ENCODE data around the gene TP53AIP1. TPM values are rescaled to one million over a fixed set of nuclear protein-coding genes. Genes with fewer than 3 reads are reported as not detected.

The TP53AIP1 gene
- total RNA-seq, 2 donors from 2014 or later = not detected

- H3K36me3 Mint-ChIP-seq = peaks cover 8% of the 10 kb centered on the region
Measured at GRCh38 chr11:128915149-128915521, 27.5 kb downstream of the TP53AIP1 start.

GRCh38 chr11:128914216-128915148 lies 28.2 kb downstream of the TP53AIP1 start:
- Mint-ChIP-seq H3K4me3 (no peak overlapping the region), H3K4me1 (ENCODE audit: low read depth in 2 of 2) (peaks cover 18 to 29% of the 10 kb centered on the region in 2 donors), H3K27ac (no peak overlapping the region), H3K9me3 (no peaks in the 10 kb centered on the region), H3K36me3 (peaks cover 8% of the 10 kb centered on the region), H3K27me3 (peaks cover 32 to 35% of the 10 kb centered on the region in 2 donors)
- DNase-seq (ENCODE audit: low spot score) = peak; percentile 54
- no peak for ATAC-seq

More at GRCh38 chr11:128915149-128915521, 27.5 kb downstream of the TP53AIP1 start:
- no peak overlapping the region for H3K27ac Mint-ChIP-seq
- peak; percentile 13 for DNase-seq (ENCODE audit: low spot score)
- H3K9me3 Mint-ChIP-seq = no peaks in the 10 kb centered on the region
- peaks cover 18 to 29% of the 10 kb centered on the region in 2 donors for H3K4me1 Mint-ChIP-seq (ENCODE audit: low read depth in 2 of 2)
- H3K4me3 Mint-ChIP-seq = no peak overlapping the region
- no peak for ATAC-seq
- H3K27me3 Mint-ChIP-seq = peaks cover 30 to 32% of the 10 kb centered on the region in 2 donors

- peak; percentile 54 for DNase-seq (ENCODE audit: low spot score)
- Mint-ChIP-seq H3K27me3 (peaks cover 34 to 41% of the 10 kb centered on the region in 2 donors), H3K4me1 (ENCODE audit: low read depth in 2 of 2) (peaks cover 14 to 24% of the 10 kb centered on the region in 2 donors), H3K27ac (no peak overlapping the region), H3K9me3 (no peaks in the 10 kb centered on the region), H3K36me3 (peaks cover 8% of the 10 kb centered on the region), H3K4me3 (no peak overlapping the region)
- ATAC-seq = no peak
Measured at GRCh38 chr11:128913806-128914205, 28.9 kb downstream of the TP53AIP1 start.

- peaks cover 8% of the 10 kb centered on the region for H3K36me3 Mint-ChIP-seq
Measured at GRCh38 chr11:128911701-128912100, 31.0 kb downstream of the TP53AIP1 start.

GRCh38 chr11:128911239-128911638 lies 31.4 kb downstream of the TP53AIP1 start:
- H3K4me1 Mint-ChIP-seq (ENCODE audit: low read depth in 2 of 2) = peaks cover under 1 to 8% of the 10 kb centered on the region in 2 donors
- no peak overlapping the region for H3K27ac Mint-ChIP-seq
- H3K4me3 Mint-ChIP-seq = no peak overlapping the region
- H3K36me3 Mint-ChIP-seq = peaks cover 8% of the 10 kb centered on the region
- DNase-seq (ENCODE audit: low spot score) (peak; percentile 37), ATAC-seq (no peak)
- no peaks in the 10 kb centered on the region for H3K9me3 Mint-ChIP-seq
- H3K27me3 Mint-ChIP-seq = peaks cover 37 to 47% of the 10 kb centered on the region in 2 donors

More at GRCh38 chr11:128911701-128912100, 31.0 kb downstream of the TP53AIP1 start:
- Mint-ChIP-seq H3K4me1 (ENCODE audit: low read depth in 2 of 2) (peaks cover 0 to 6% of the 10 kb centered on the region in 2 donors), H3K27ac (no peak overlapping the region), H3K9me3 (no peaks in the 10 kb centered on the region), H3K4me3 (no peak overlapping the region), H3K27me3 (peaks cover 35 to 46% of the 10 kb centered on the region in 2 donors)
- DNase-seq (ENCODE audit: low spot score) (no peak), ATAC-seq (no peak)

- peaks cover 2% of the 10 kb centered on the region for H3K36me3 Mint-ChIP-seq
- peaks cover 6 to 8% of the 10 kb centered on the region in 2 donors for H3K4me1 Mint-ChIP-seq (ENCODE audit: low read depth in 2 of 2)
- ATAC-seq (no peak), DNase-seq (ENCODE audit: low spot score) (no peak)
- H3K4me3 Mint-ChIP-seq = no peak overlapping the region
- H3K27me3 Mint-ChIP-seq = peaks cover 34 to 46% of the 10 kb centered on the region in 2 donors
- no peaks in the 10 kb centered on the region for H3K9me3 Mint-ChIP-seq
- no peak overlapping the region for H3K27ac Mint-ChIP-seq
Measured at GRCh38 chr11:128910576-128910975, 32.1 kb downstream of the TP53AIP1 start.

GRCh38 chr11:128909438-128910125 lies 33.1 kb downstream of the TP53AIP1 start:
- Mint-ChIP-seq H3K4me3 (no peak overlapping the region), H3K9me3 (no peaks in the 10 kb centered on the region), H3K36me3 (no peaks in the 10 kb centered on the region), H3K27me3 (peaks cover 29 to 39% of the 10 kb centered on the region in 2 donors), H3K27ac (no peak overlapping the region), H3K4me1 (ENCODE audit: low read depth in 2 of 2) (peaks cover 7% of the 10 kb centered on the region in 2 donors)
- DNase-seq (ENCODE audit: low spot score) (peak; percentile 32), ATAC-seq (no peak)

- Mint-ChIP-seq H3K27me3 (peaks cover 36 to 46% of the 10 kb centered on the region in 2 donors), H3K9me3 (no peaks in the 10 kb centered on the region), H3K4me1 (ENCODE audit: low read depth in 2 of 2) (peaks cover 14% of the 10 kb centered on the region in 2 donors), H3K36me3 (no peaks in the 10 kb centered on the region), H3K27ac (no peak overlapping the region), H3K4me3 (no peak overlapping the region)
- ATAC-seq (no peak), DNase-seq (ENCODE audit: low spot score) (peak; percentile 38)
Measured at GRCh38 chr11:128908391-128909246, 34.1 kb downstream of the TP53AIP1 start.

- no peak overlapping the region for H3K4me3 Mint-ChIP-seq
Measured at GRCh38 chr11:128907585-128907984, 35.1 kb downstream of the TP53AIP1 start.

GRCh38 chr11:128906185-128907050 lies 36.3 kb downstream of the TP53AIP1 start:
- no peak for ATAC-seq
- Mint-ChIP-seq H3K4me1 (ENCODE audit: low read depth in 2 of 2) (peaks cover 14 to 17% of the 10 kb centered on the region in 2 donors), H3K27ac (no peak overlapping the region), H3K4me3 (peak overlapping the region; percentile 74), H3K36me3 (no peaks in the 10 kb centered on the region), H3K9me3 (no peaks in the 10 kb centered on the region), H3K27me3 (peaks cover 41 to 43% of the 10 kb centered on the region in 2 donors)
- no peak for DNase-seq (ENCODE audit: low spot score)

More at GRCh38 chr11:128907585-128907984, 35.1 kb downstream of the TP53AIP1 start:
- Mint-ChIP-seq H3K27ac (no peak overlapping the region), H3K4me1 (ENCODE audit: low read depth in 2 of 2) (peaks cover 14 to 17% of the 10 kb centered on the region in 2 donors), H3K36me3 (no peaks in the 10 kb centered on the region), H3K9me3 (no peaks in the 10 kb centered on the region), H3K27me3 (peaks cover 39 to 41% of the 10 kb centered on the region in 2 donors)
- DNase-seq (ENCODE audit: low spot score) (no peak), ATAC-seq (no peak)

GRCh38 chr11:128905345-128906184 lies 37.1 kb downstream of the TP53AIP1 start:
- Mint-ChIP-seq H3K36me3 (no peaks in the 10 kb centered on the region), H3K27me3 (peaks cover 41 to 46% of the 10 kb centered on the region in 2 donors), H3K9me3 (no peaks in the 10 kb centered on the region)

More at GRCh38 chr11:128905345-128906184, 37.1 kb downstream of the TP53AIP1 start:
- peak in 1 of 2 donors; percentile 48 for ATAC-seq
- H3K27ac Mint-ChIP-seq = no peak overlapping the region
- DNase-seq (ENCODE audit: low spot score) = no peak
- H3K4me1 Mint-ChIP-seq (ENCODE audit: low read depth in 2 of 2) = peaks cover 14 to 17% of the 10 kb centered on the region in 2 donors
- H3K4me3 Mint-ChIP-seq = peak overlapping the region; percentile 74
